K562 (cell line): ENCODE measurements around the gene BCL2A1. TPM values are rescaled to one million over a fixed set of nuclear protein-coding genes. Genes with fewer than 3 reads are reported as not detected.

Experiments used
- ARID4B ChIP-seq: sonication (generic); formaldehyde crosslinking; IDR thresholded peaks from 2 replicates; pipeline ENCODE4 v1.8.0; 2022; ENCODE audit warnings: mild to moderate bottlenecking, missing genetic modification reagents
- E2F6 ChIP-seq, 2 experiments: IDR thresholded peaks; 2 replicates each; pipeline ENCODE4 v1.6.1; 2011; ENCODE audit warnings: borderline replicate concordance in 1 of 2, control low read depth in 1 of 2, low read depth in 1 of 2, low read length in 1 of 2, mild to moderate bottlenecking in 1 of 2, mixed read lengths in 1 of 2, moderate library complexity in 1 of 2; ENCODE audit not compliant: insufficient read depth in 1 of 2, insufficient read length in 1 of 2, poor library complexity in 1 of 2, severe bottlenecking in 1 of 2; ENCODE audit errors: extremely low read depth in 1 of 2
- EHMT2 ChIP-seq: fragments of 450-650 bp; IDR thresholded peaks from 2 replicates; pipeline ENCODE4 v1.6.1; 2018; ENCODE audit warnings: antibody characterized with exemption
- HDAC3 ChIP-seq: fragments of 450-650 bp; IDR thresholded peaks from 2 replicates; pipeline ENCODE4 v1.6.1; 2018; ENCODE audit warnings: borderline replicate concordance, mild to moderate bottlenecking, moderate library complexity; ENCODE audit not compliant: partially characterized antibody
- NFE2 ChIP-seq: IDR thresholded peaks from 2 replicates; pipeline ENCODE4 v1.6.1; 2014; ENCODE audit warnings: antibody characterized with exemption, low read depth
- NFIC ChIP-seq: fragments of 450-650 bp; IDR thresholded peaks from 2 replicates; pipeline ENCODE4 v1.6.1; 2017; ENCODE audit warnings: mild to moderate bottlenecking, inconsistent platforms
- NR2C1 ChIP-seq, 2 experiments: fragments of 450-650 bp; IDR thresholded peaks; 2 replicates each; pipeline ENCODE4 v1.6.1; 2017; ENCODE audit warnings: mild to moderate bottlenecking in 2 of 2, antibody characterized with exemption in 1 of 2, inconsistent platforms in 1 of 2, missing compliant biosample characterization in 1 of 2, missing genetic modification characterization in 1 of 2
- POLR2B ChIP-seq: fragments of 450-650 bp; IDR thresholded peaks from 2 replicates; pipeline ENCODE4 v1.6.1; 2018; ENCODE audit warnings: low read depth; ENCODE audit not compliant: partially characterized antibody
- RB1 ChIP-seq: fragments of 450-650 bp; IDR thresholded peaks from 2 replicates; pipeline ENCODE4 v1.6.1; 2017; ENCODE audit warnings: low read depth, mild to moderate bottlenecking
- SIN3A ChIP-seq, 2 experiments: fragments of 150-350 bp in 1 of 2; IDR thresholded peaks; 2 replicates each; pipeline ENCODE4 v1.6.1; 2011 to 2016; ENCODE audit warnings: borderline replicate concordance in 2 of 2, low read depth in 2 of 2, low read length in 2 of 2, mild to moderate bottlenecking in 2 of 2, moderate library complexity in 2 of 2; ENCODE audit not compliant: control insufficient read depth in 1 of 2
- SNRNP70 ChIP-seq: fragments of 200-400 bp; formaldehyde crosslinking; optimal IDR thresholded peaks from 2 replicates; pipeline ENCODE3; 2017; ENCODE audit warnings: low read depth, low read length
- TCF3 ChIP-seq: sonication (generic); formaldehyde crosslinking; IDR thresholded peaks from 2 replicates; pipeline ENCODE4 v1.4.0; 2020; ENCODE audit warnings: mild to moderate bottlenecking, missing genetic modification reagents
- THRAP3 ChIP-seq: fragments of 450-650 bp; IDR thresholded peaks from 2 replicates; pipeline ENCODE4 v1.6.1; 2016; ENCODE audit warnings: mild to moderate bottlenecking, inconsistent platforms, borderline replicate concordance
- polyA plus RNA-seq, 8 experiments: library from polyadenylated mRNA; depleted of rRNA in 4 of 8; stranded (reverse) in 5 of 8; unstranded in 3 of 8; fragments of >200 nt; fragmentation: Nextera tagmentation in 2 of 8; fragmentation: Illumina TruSeq in 1 of 8; extraction: Ambion mirVana in 2 of 8; extraction: Trizol in 1 of 8; gene quantifications; 2 replicates each; pipeline versions ENCODE4 v1.2.1 to v1.2.3, GENCODE V29; 2011 to 2014; ENCODE audit warnings: inconsistent platforms in 1 of 8, missing spikeins in 1 of 8
- total RNA-seq, 7 experiments: library from RNA; depleted of rRNA in 6 of 7; stranded (reverse); fragments of >200 nt in 6 of 7; fragmentation: Illumina TruSeq in 2 of 7; extraction: Trizol in 2 of 7; gene quantifications; 2 replicates each; pipeline versions ENCODE4 v1.2.1 to v1.2.3, GENCODE V29; 2011 to 2021; ENCODE audit warnings: low replicate concordance in 1 of 7
- TF ChIP-seq, protein P1 (sequence below), 2 experiments: fragments of 450-650 bp in 1 of 2; IDR thresholded peaks; 2 replicates each; pipeline ENCODE4 v1.6.1; 2011 to 2017; ENCODE audit warnings: low read depth in 2 of 2, antibody characterized with exemption in 1 of 2, borderline replicate concordance in 1 of 2, low read length in 1 of 2, mild to moderate bottlenecking in 1 of 2, mixed read lengths in 1 of 2; ENCODE audit not compliant: control insufficient read depth in 1 of 2
- TF ChIP-seq, protein P2 (sequence below): fragments of 250-450 bp; sonication (Bioruptor Pico); IDR thresholded peaks from 2 replicates; pipeline ENCODE4 v1.8.0; 2021; ENCODE audit warnings: moderate library complexity, mild to moderate bottlenecking, inconsistent platforms

BCL2A1 gene
- total and polyA plus RNA-seq, 9 of the 15 experiments (the other 6 are each of a cell fraction or from before 2014, with no cell fraction given): 0.11 to 1.2 (median 0.25) TPM; not detected in 4

DNA sequence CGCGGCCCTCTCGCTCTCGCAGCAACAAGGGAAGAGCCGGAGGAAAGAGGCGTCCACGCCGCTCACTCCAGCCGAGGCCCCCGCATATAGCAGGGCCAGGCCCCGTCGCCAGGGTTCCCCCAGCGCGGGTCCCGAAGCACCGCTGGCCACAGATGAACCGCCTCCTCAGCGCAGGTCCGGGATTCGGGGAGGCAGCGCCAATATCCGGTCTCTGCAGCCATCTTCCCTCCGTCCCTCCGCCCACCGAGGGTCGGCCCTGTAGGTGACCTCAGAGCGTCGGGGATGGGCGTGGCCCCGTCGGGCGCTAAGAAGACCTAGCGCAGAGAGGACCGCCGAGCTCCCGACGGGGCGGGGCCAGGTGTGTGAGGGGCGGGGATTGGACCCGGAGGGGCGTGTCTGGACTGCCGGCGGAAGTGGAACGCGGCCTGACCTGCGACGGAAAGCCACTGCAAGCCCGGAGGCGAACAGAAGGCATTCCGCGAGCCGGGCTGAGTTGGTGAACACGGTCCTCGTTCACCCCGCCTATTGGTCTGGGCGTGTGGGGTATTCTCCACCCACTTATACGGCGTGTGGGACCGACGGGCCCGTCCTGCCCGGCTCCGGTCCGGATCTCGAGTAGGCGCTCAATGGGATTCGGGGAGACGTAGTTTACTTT, 47.4 kb downstream of the BCL2A1 start (continued):
- TF ChIP-seq RB1 (no peak), TCF3 (CRISPR knock-in tag) (peak; percentile 15; the same call in 1 of the 2 replicates), NFE2 (no peak), EHMT2 (no peak), ARID4B (CRISPR knock-in tag) (peak; percentile 67; the same call in 1 of the 2 replicates), E2F6 (IDR thresholded peaks at IDR 0.05; ENCODE audit: borderline replicate concordance in 1 of 2, extremely low read depth in 1 of 2, insufficient read depth in 1 of 2, insufficient read length in 1 of 2, low read depth in 1 of 2, low read length in 1 of 2, poor library complexity in 1 of 2, severe bottlenecking in 1 of 2) (peak; percentile 43 to 81), SNRNP70 (no peak), SIN3A (IDR thresholded peaks at IDR 0.05; ENCODE audit: borderline replicate concordance in 2 of 2, control insufficient read depth in 1 of 2, low read depth in 2 of 2, low read length in 2 of 2) (peak in 1 of 2 experiments; percentile 37; a peak in 2 of 4 replicates), NFIC (no peak), POLR2B (peak; percentile 93), HDAC3 (no peak), THRAP3 (no peak), NR2C1 (IDR thresholded peaks at IDR 0.05) (peak; percentile 65), NR2C1 (tag; IDR thresholded peaks at IDR 0.05) (no peak; the same call in 1 of the 2 replicates)
- TF ChIP-seq, protein P1, sequence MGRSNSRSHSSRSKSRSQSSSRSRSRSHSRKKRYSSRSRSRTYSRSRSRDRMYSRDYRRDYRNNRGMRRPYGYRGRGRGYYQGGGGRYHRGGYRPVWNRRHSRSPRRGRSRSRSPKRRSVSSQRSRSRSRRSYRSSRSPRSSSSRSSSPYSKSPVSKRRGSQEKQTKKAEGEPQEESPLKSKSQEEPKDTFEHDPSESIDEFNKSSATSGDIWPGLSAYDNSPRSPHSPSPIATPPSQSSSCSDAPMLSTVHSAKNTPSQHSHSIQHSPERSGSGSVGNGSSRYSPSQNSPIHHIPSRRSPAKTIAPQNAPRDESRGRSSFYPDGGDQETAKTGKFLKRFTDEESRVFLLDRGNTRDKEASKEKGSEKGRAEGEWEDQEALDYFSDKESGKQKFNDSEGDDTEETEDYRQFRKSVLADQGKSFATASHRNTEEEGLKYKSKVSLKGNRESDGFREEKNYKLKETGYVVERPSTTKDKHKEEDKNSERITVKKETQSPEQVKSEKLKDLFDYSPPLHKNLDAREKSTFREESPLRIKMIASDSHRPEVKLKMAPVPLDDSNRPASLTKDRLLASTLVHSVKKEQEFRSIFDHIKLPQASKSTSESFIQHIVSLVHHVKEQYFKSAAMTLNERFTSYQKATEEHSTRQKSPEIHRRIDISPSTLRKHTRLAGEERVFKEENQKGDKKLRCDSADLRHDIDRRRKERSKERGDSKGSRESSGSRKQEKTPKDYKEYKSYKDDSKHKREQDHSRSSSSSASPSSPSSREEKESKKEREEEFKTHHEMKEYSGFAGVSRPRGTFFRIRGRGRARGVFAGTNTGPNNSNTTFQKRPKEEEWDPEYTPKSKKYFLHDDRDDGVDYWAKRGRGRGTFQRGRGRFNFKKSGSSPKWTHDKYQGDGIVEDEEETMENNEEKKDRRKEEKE (IDR thresholded peaks at IDR 0.05; ENCODE audit: borderline replicate concordance in 1 of 2, control insufficient read depth in 1 of 2, low read depth in 2 of 2, low read length in 1 of 2): no peak
- TF ChIP-seq, protein P2, sequence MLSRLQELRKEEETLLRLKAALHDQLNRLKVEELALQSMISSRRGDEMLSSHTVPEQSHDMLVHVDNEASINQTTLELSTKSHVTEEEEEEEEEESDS (CRISPR knock-in tag): no peak
